Retinal pigment epithelial cell (primary cell): ENCODE results near the gene EGFL7.

Experiments used
- DNase-seq: peaks from one replicate; pipeline ENCODE4 v3.0.0-alpha.2; 2010; ENCODE audit warnings: low read depth
- H3K4me3 ChIP-seq: 2 replicates; pipeline ENCODE4 v1.5.1; 2011; ENCODE audit warnings: mild to moderate bottlenecking, low read length, control low read depth, moderate library complexity
- CTCF ChIP-seq: conservative IDR thresholded peaks from 2 replicates; pipeline ENCODE4 v1.5.1; 2011; ENCODE audit warnings: low read depth, low read length, control low read depth, inconsistent platforms

The EGFL7 gene

DNA sequence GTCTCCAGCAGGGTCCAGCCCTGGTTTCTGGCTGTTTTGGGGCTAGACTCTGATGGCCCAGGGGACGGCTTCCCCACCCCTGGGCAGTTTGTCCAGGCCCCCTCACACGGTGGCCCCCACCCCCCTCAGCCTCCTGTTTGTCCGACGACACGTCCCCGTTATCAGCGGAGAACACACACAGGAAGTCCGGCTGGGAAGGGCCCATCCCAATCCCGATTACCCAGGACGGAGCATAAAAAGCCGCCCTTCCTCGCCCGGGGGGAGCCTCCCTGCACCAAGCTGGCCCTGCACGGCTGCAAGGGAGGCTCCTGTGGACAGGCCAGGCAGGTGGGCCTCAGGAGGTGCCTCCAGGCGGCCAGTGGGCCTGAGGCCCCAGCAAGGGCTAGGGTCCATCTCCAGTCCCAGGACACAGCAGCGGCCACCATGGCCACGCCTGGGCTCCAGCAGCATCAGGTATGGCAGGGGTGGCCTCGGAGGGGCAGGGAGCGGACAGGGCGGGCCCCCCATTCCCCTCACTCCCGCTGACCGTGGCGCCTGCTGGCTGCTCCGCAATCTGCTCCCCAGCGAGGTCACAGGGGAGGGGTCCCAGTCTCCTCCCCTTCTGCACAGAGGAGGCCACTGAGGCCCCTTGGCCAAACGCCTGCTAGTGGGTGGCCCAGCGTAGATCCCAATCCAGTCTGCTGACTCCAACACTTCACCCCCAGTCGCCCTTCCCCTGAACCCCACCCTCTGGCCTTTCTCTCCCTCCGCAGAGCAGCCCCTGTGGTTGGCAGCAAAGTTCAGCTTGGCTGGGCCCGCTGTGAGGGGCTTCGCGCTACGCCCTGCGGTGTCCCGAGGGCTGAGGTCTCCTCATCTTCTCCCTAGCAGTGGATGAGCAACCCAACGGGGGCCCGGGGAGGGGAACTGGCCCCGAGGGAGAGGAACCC, at the start of gene EGFL7:
Gene EGFL7 (plus strand): TSS at position 261 of the 926 bp plus-strand sequence. CDS start 5,367 bp downstream, outside the sequence.
- no peak within 1 kb of the TSS for H3K4me3 ChIP-seq
- no peak for TF ChIP-seq CTCF
- no peak for DNase-seq

DNA sequence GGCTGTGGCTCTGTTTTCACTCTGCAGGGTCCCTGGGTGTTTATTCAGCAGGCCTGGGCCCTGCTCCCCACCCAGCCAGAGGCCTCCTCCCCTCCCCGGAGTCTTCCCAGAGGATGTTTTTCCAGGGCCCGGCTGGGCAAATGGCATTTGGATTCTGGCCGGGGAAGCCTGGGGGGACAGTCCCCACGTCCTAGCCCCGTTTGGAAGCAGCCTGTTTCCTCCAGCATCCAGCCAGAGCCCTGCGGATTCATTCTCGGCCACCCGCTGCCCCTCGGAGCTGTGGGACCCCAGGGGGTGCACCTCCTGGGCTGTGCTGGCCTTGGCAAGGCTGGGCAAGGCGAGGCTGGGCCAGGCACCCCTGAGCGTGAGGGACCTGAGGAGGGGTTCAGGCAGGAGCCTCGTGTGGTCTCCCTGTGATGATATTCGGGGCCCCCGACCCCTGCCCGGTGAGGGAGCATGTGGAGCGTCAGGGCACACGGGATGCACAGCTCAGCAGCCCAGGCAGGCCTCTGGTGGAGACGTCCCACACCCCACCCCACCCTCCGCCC, 48.8 kb upstream of the EGFL7 start:
- no peak for TF ChIP-seq CTCF
- DNase-seq = no peak
- no peak overlapping the region for H3K4me3 ChIP-seq

DNA sequence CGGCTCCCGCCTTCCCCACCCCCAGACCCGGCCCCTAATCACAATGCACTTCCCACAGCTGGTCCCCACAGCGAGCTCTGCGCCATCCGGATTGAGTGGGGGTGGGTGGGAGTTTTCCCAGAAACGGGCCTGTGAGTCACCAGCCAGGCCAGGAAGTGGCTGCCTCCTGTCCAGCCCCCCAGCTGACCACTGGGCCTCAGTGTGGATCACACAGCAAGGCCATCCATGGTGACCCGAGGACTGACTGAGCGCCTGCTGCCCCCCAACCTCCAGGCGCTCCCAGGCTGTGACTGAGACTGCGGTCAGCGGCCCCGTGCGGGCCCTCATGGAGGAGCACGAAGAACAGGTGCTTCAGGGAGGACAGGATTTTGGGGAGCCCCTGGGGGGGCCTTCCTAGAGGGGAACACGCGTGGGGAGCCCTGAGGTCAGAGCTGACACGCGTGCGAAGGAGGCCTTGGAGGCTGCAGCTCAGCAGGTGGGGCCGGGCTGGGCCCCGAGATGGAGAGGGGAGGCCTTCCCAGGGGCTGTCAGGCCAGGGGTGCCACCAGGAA, 48.3 kb upstream of the EGFL7 start:
- no peak overlapping the region for H3K4me3 ChIP-seq
- TF ChIP-seq CTCF = no peak
- no peak for DNase-seq

DNA sequence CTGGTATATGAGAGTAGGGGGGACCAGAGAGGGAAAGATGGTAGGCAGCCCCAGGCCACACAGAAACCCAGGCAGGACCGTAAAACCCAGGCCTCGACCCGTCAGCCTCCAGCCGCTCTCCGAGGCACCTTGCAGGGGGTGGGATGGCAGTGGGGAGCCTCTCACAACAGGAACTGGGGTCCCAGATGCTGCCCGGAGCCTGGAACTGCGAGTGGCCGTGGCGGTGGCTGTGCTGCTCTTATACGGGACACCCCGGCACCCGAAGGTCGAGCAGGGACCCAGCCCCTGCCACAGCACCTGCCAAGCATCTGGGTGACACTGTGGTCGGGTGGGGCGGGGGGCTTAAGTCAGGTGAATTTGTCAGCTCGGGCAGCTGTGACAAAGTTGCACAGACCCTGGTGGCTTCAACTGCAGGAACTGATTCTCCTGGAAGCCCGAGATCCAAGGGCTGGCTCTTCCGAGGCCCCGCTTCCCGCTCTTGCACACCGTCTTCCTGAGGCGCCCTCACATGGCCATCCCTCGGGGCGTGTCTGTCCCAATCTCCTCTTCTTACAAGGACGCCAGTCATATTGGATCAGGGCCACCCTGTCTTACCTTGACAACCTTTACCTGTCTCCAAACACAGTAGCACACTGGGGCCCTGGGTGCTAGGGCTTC, 47.6 kb upstream of the EGFL7 start:
- no peak overlapping the region for H3K4me3 ChIP-seq
- no peak for TF ChIP-seq CTCF
- no peak for DNase-seq

DNA sequence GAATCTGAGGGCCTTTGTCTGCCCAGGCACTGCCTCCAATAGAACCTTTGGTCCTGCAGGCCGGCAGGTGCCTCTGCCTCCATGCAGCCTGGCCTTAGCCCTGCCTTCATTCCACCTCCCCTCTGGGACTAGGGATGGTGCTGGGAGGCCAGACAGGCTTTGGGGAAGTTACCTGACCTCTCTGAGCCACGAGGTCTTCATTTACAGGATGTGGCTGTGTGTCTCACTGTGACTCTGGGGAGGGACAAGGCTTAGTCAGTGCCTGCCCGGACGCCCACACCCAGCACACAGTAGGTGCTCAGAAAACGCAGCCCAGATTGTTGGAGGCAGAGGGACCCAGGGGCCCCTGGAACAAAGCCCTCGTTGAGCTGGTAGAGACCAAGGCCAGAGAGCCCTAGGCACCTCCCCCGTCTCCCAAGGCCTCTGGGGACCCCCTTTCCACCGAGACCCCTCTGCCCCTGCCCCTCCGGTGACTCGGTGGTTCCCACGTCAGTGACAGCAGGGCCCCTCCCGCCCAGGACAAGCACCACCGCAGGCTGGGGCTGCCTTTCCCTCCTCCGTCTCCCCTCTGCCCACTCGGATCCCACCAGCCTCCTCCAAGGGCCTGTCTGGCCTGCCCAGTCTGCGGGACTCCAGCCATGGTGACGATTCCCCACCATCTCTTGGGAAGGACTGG, 46.9 kb upstream of the EGFL7 start:
- H3K4me3 ChIP-seq = no peak overlapping the region
- DNase-seq = no peak
- TF ChIP-seq CTCF = no peak

DNA sequence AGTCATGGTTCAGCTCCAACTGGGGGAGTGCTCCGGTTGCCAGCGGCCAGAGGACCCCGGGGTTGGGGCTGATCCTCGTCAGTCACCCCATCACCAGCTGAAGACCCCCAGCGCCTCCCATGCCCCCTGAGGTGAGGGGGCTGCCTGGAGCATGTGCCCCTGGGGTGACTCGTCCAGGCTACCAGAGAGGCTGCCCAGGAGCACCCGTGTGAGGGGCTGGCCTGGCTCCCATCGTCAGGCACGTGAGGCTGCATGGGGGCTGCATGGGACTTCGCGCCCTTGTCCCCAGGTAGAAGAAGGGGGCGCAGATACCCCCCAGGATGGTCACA, 46.4 kb upstream of the EGFL7 start:
- H3K4me3 ChIP-seq = no peak overlapping the region
- no peak for TF ChIP-seq CTCF
- DNase-seq = no peak
